Measurements from ENCODE around the gene SV2A.
"Not testable (repeated sequence)": the region's sequence is repeated elsewhere in the genome, so short reads cannot be mapped to it uniquely, and the experiment has no call there.

The SV2A gene

GRCh38 chr1:149877211-149877946 is 40.3 kb downstream of the SV2A start:
- no CpG with 5 or more reads among the region's 7 CpGs for WGBS (ENCODE audit: insufficient coverage, insufficient read length)
- H3K4me1 ChIP-seq (ENCODE audit: control insufficient read depth, insufficient read depth, low read length) = no peaks in the 10 kb centered on the region

GRCh38 chr1:149873060-149873459 is 44.6 kb downstream of the SV2A start:
- WGBS (ENCODE audit: insufficient coverage, insufficient read length) = no CpG with 5 or more reads among the region's 4 CpGs
- DNase-seq (ENCODE audit: low read depth, low spot score); H3K27me3 ChIP-seq (ENCODE audit: control insufficient read depth, insufficient read depth, low read length); H3K4me1 ChIP-seq (ENCODE audit: control insufficient read depth, insufficient read depth, low read length); H3K9me3 ChIP-seq (ENCODE audit: control insufficient read depth, insufficient read depth, low read length); H3K36me3 ChIP-seq (ENCODE audit: control insufficient read depth, insufficient read depth, low read length); H3K4me3 ChIP-seq (ENCODE audit: low read length); H3K27ac ChIP-seq (ENCODE audit: low read length): not testable (repeated sequence)

More at GRCh38 chr1:149877211-149877946, 40.3 kb downstream of the SV2A start:
- no peak overlapping the region for H3K4me3 ChIP-seq (ENCODE audit: low read length)
- no peak for DNase-seq (ENCODE audit: low read depth, low spot score)
- no peak overlapping the region for H3K27ac ChIP-seq (ENCODE audit: low read length)
- H3K36me3 ChIP-seq (ENCODE audit: control insufficient read depth, insufficient read depth, low read length) = no peaks in the 10 kb centered on the region
- no peaks in the 10 kb centered on the region for H3K9me3 ChIP-seq (ENCODE audit: control insufficient read depth, insufficient read depth, low read length)
- no peaks in the 10 kb centered on the region for H3K27me3 ChIP-seq (ENCODE audit: control insufficient read depth, insufficient read depth, low read length)

- not testable (repeated sequence) for H3K27ac ChIP-seq (ENCODE audit: low read length); H3K4me1 ChIP-seq (ENCODE audit: control insufficient read depth, insufficient read depth, low read length); H3K4me3 ChIP-seq (ENCODE audit: low read length); H3K9me3 ChIP-seq (ENCODE audit: control insufficient read depth, insufficient read depth, low read length); H3K36me3 ChIP-seq (ENCODE audit: control insufficient read depth, insufficient read depth, low read length); DNase-seq (ENCODE audit: low read depth, low spot score); H3K27me3 ChIP-seq (ENCODE audit: control insufficient read depth, insufficient read depth, low read length)
- WGBS (ENCODE audit: insufficient coverage, insufficient read length) = no CpG with 5 or more reads among the region's 2 CpGs
Observed at GRCh38 chr1:149866887-149867286, 50.8 kb downstream of the SV2A start.

- not testable (repeated sequence) for H3K4me1 ChIP-seq (ENCODE audit: control insufficient read depth, insufficient read depth, low read length); H3K36me3 ChIP-seq (ENCODE audit: control insufficient read depth, insufficient read depth, low read length); H3K27me3 ChIP-seq (ENCODE audit: control insufficient read depth, insufficient read depth, low read length); H3K4me3 ChIP-seq (ENCODE audit: low read length); H3K9me3 ChIP-seq (ENCODE audit: control insufficient read depth, insufficient read depth, low read length); H3K27ac ChIP-seq (ENCODE audit: low read length); DNase-seq (ENCODE audit: low read depth, low spot score)
- WGBS (ENCODE audit: insufficient coverage, insufficient read length) = no CpG with 5 or more reads among the region's 32 CpGs
Observed at GRCh38 chr1:149861497-149862054, 56.1 kb downstream of the SV2A start.

- not testable (repeated sequence) for H3K4me1 ChIP-seq (ENCODE audit: control insufficient read depth, insufficient read depth, low read length); H3K4me3 ChIP-seq (ENCODE audit: low read length); H3K27me3 ChIP-seq (ENCODE audit: control insufficient read depth, insufficient read depth, low read length); H3K9me3 ChIP-seq (ENCODE audit: control insufficient read depth, insufficient read depth, low read length); H3K36me3 ChIP-seq (ENCODE audit: control insufficient read depth, insufficient read depth, low read length); DNase-seq (ENCODE audit: low read depth, low spot score); H3K27ac ChIP-seq (ENCODE audit: low read length)
- no CpG with 5 or more reads among the region's 55 CpGs for WGBS (ENCODE audit: insufficient coverage, insufficient read length)
Observed at GRCh38 chr1:149860684-149861496, 56.8 kb downstream of the SV2A start.

- not testable (repeated sequence) for H3K27me3 ChIP-seq (ENCODE audit: control insufficient read depth, insufficient read depth, low read length); H3K4me1 ChIP-seq (ENCODE audit: control insufficient read depth, insufficient read depth, low read length); DNase-seq (ENCODE audit: low read depth, low spot score); H3K4me3 ChIP-seq (ENCODE audit: low read length); H3K36me3 ChIP-seq (ENCODE audit: control insufficient read depth, insufficient read depth, low read length); H3K9me3 ChIP-seq (ENCODE audit: control insufficient read depth, insufficient read depth, low read length); H3K27ac ChIP-seq (ENCODE audit: low read length)
- no CpG with 5 or more reads among the region's 15 CpGs for WGBS (ENCODE audit: insufficient coverage, insufficient read length)
Observed at GRCh38 chr1:149860271-149860670, 57.4 kb downstream of the SV2A start.

Data from iPS DF 6.9 (cell line).